Iris pigment epithelial cell (primary cell): ENCODE results near the gene RPL31.
A peak's percentile ranks its signal among the peaks of the same experiment; 100 is the strongest.
"Not testable (repeated sequence)": the region's sequence is repeated elsewhere in the genome, so short reads cannot be mapped to it uniquely, and the experiment has no call there.

Experiments used
- DNase-seq: peaks from one replicate; pipeline ENCODE4 v3.0.0-alpha.2; 2011; ENCODE audit warnings: low read depth

Gene RPL31

GRCh38 chr2:101026253-101026701, 24.2 kb downstream of the RPL31 start:
- DNase-seq: no peak

- no peak for DNase-seq
These were observed 24.9 kb downstream of the RPL31 start for GRCh38 chr2:101026923-101027469.

GRCh38 chr2:101027852-101028251, 25.8 kb downstream of the RPL31 start:
- no peak for DNase-seq

- DNase-seq: no peak
These were observed 28.9 kb downstream of the RPL31 start for GRCh38 chr2:101030866-101031554.

GRCh38 chr2:101032084-101032776, 30.1 kb downstream of the RPL31 start:
- DNase-seq: no peak

- DNase-seq: peak; percentile 28
These were observed 34.5 kb downstream of the RPL31 start for GRCh38 chr2:101036562-101036961.

- no peak for DNase-seq
These were observed 35.2 kb downstream of the RPL31 start for GRCh38 chr2:101037161-101037755.

- peak; percentile 11 for DNase-seq
These were observed 36.6 kb downstream of the RPL31 start for GRCh38 chr2:101038455-101039255.

GRCh38 chr2:101040072-101040471, 38.0 kb downstream of the RPL31 start:
- no peak for DNase-seq

GRCh38 chr2:101040761-101041160, 38.7 kb downstream of the RPL31 start:
- no peak for DNase-seq

GRCh38 chr2:101041413-101041812, 39.3 kb downstream of the RPL31 start:
- no peak for DNase-seq

GRCh38 chr2:101045330-101045729, 43.2 kb downstream of the RPL31 start:
- no peak for DNase-seq

GRCh38 chr2:101047075-101047766, 45.1 kb downstream of the RPL31 start:
- DNase-seq: peak; percentile 20

- DNase-seq: no peak
These were observed 45.7 kb downstream of the RPL31 start for GRCh38 chr2:101047774-101048173.

- no peak for DNase-seq
These were observed 46.7 kb downstream of the RPL31 start for GRCh38 chr2:101048756-101049155.

- DNase-seq: not testable (repeated sequence)
These were observed 48.8 kb downstream of the RPL31 start for GRCh38 chr2:101050886-101051285.

GRCh38 chr2:101052147-101052546, 50.1 kb downstream of the RPL31 start:
- no peak for DNase-seq

- no peak for DNase-seq
These were observed 51.0 kb downstream of the RPL31 start for GRCh38 chr2:101053117-101053516.
